Stimulated activated naive CD4-positive, alpha-beta T cell treated with Interleukin-2 at 50 U/mL for 16 hours (primary cell): ENCODE measurements around the gene NT5M.
A peak's percentile ranks its signal among the peaks of the same experiment; 100 is the strongest.

Source experiments
- DNase-seq: peaks from one replicate; lab custom pipeline; 2025; lab: John Stamatoyannopoulos, UW

The NT5M gene

GRCh38 chr17:17343896-17344506 lies 40.8 kb downstream of the NT5M start:
- no peak for DNase-seq

GRCh38 chr17:17344507-17345293 lies 41.5 kb downstream of the NT5M start:
- no peak for DNase-seq

GRCh38 chr17:17345294-17345597 lies 42.1 kb downstream of the NT5M start:
- DNase-seq: no peak

- DNase-seq: no peak
These were observed 42.7 kb downstream of the NT5M start for GRCh38 chr17:17345686-17346427.

- DNase-seq: no peak
These were observed 43.5 kb downstream of the NT5M start for GRCh38 chr17:17346428-17347233.

GRCh38 chr17:17347234-17347955 lies 44.2 kb downstream of the NT5M start:
- no peak for DNase-seq

- DNase-seq: no peak
These were observed 45.0 kb downstream of the NT5M start for GRCh38 chr17:17347956-17348871.

- no peak for DNase-seq
These were observed 45.9 kb downstream of the NT5M start for GRCh38 chr17:17348872-17349723.

GRCh38 chr17:17349724-17350106 lies 46.5 kb downstream of the NT5M start:
- DNase-seq: no peak

GRCh38 chr17:17350491-17351355 lies 47.5 kb downstream of the NT5M start:
- DNase-seq: no peak

- DNase-seq: no peak
These were observed 48.3 kb downstream of the NT5M start for GRCh38 chr17:17351356-17351891.

- no peak for DNase-seq
These were observed 49.0 kb downstream of the NT5M start for GRCh38 chr17:17351901-17352781.

GRCh38 chr17:17352836-17353624 lies 49.9 kb downstream of the NT5M start:
- DNase-seq: no peak

GRCh38 chr17:17353625-17354484 lies 50.7 kb downstream of the NT5M start:
- DNase-seq: no peak

GRCh38 chr17:17354560-17355349 lies 51.6 kb downstream of the NT5M start:
- peak; percentile 50 for DNase-seq
